SKM-1 (cell line): ENCODE measurements around the gene KCNH4.
A peak's percentile ranks its signal among the peaks of the same experiment; 100 is the strongest.
"Not testable (repeated sequence)": the region's sequence is repeated elsewhere in the genome, so short reads cannot be mapped to it uniquely, and the experiment has no call there.

Experiments used
- DNase-seq: peaks from one replicate; lab custom pipeline; 2025; ENCODE audit not compliant: unreplicated experiment; lab: John Stamatoyannopoulos, UW

The KCNH4 gene

DNA sequence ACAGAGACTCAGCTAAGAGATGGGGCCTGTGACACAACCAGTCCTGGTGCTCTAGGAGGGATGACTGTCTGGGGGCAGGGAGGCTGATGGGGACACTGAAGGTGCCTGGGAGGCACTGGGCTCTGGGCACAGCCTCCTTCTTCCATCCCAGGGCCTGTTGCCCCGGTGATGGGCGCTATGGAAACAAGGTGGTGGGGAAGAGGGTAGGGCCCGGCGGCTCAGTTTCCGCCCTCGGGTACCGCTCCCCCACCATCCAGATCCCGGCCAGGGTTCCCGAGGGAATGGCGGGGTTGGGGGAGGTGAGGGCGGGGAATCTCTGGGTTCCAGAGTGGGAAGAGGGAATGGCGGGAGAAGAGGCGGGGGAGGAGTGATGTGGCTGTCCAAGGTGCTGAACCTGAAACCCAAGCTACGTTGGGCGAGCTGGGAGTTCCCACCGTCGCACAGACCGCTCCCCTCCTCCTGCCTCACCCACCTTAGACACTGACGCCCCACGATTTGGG is 981 bp downstream of the KCNH4 start:
- DNase-seq = no peak

- DNase-seq = no peak
Measured at GRCh38 chr17:42179335-42179734, 1.6 kb downstream of the KCNH4 start.

DNA sequence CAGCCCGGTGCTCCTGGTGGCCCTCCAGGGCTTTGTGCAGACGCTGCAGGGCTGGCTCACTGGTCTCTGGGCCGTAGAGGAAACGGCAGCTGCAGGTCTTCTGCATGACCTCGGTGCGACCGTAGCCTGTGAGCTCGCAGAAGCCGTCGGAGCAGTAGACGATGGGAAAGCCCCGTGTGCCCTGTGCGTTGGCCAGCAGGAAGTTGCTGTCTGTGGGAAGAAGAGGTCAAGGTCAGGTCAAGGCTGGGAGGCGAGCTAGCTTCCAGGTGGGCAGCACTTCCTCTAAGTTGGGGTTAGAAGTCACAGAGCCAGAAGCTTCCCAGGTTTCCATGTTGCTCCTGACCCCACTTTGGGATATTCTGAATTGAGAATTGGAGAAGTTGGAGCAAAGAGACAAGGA is 2.1 kb downstream of the KCNH4 start:
- DNase-seq = no peak

DNA sequence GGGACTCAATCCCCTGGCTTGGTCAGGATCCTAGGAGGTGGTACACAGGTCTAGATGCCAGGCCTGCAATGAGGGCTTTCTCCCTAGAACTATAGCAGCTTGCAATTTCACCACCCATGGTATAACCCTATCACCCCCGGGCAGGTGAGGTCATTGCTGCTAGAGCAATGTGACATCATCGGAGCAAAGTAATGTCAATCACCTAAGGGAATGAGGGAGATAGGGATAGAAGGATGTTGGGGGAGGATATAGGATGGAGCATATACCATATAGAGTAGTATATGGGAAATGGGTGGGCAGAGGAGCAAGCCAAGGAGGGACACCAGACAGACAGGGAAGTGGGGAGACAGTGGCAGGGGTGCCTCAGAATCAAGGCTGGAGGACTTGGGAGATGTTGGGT is 3.3 kb downstream of the KCNH4 start:
- DNase-seq = no peak

DNA sequence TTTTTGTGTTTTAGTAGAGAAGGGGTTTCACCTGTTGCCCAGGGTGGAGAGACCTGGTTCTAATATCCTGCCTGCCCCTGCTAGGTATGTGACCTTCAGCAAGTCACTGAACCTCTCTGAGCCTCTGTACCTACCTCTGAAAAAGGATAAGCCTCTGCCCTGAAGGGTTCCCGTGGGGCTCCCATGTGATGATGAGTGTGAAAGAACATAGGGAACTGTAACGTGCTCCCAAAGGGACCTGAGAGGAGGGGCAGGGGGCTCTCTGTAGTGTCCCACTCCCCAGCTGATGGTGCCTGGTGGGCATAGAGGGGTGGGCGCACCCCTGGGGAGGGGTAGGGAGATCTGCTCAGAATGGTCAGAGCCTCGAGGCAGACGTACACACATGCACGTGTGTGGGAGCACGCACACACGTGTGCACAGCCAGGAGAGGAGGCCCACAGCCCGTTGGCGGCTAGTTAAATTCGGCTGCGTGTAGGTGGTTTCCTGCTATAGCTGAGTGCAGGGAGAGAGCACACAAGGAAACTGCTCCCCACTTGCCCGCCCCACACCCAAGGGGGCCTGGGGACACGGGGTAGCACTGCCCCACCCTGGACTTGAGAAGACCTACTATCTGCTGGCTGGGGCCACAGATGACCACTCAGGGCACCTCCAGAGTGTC is 6.7 kb downstream of the KCNH4 start:
- DNase-seq = no peak

- DNase-seq = no peak
Measured at GRCh38 chr17:42171831-42172230, 9.1 kb downstream of the KCNH4 start.

DNA sequence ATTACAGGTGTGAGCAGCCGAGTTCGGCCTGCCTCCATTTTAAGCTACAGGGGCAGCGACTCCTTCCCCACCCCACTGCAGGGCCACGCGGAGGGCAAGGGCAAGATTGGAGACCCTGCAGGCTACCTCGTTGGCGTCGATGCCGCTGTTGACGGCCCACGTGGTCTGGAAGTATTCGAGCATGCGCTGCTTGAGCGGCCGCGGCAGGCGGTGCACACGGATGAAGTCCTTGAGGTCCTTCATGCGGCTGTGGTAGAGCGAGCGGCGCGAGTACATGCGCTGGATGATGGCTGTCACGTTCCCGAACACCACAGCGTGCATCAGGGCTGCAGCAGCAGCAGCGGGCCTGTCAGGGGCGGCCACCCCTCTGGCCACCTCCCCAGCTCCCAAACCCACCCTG is 11.6 kb downstream of the KCNH4 start:
- DNase-seq = no peak

GRCh38 chr17:42167807-42168206 is 13.1 kb downstream of the KCNH4 start:
- DNase-seq = no peak

DNA sequence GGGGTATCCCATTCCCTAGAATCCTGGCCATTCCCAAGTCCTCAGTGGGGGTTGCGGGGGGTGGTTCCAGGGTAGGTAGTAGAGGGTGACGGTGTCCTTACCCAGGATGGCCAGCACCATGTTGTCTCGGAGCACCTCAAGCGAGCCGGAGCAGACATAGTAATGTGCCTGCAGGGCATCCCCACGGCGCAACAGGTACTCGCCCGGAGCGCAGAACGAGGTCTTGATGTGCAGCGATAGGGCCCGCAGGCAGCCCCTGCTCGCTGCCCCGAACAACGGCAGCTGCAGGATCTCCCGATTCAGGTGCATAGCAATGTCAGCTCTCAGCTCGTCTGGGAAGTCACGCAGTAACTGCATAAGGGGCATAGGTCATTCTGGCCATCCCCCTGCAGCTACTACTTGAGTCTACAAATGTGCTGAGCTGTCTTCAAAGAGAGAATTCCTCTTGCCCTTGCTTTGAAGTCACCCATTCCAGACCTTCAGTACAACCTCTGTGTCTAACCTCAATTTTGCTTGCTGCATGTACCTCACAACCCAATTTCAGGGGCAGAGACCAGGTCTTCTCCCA is 14.7 kb downstream of the KCNH4 start:
- DNase-seq = no peak

DNA sequence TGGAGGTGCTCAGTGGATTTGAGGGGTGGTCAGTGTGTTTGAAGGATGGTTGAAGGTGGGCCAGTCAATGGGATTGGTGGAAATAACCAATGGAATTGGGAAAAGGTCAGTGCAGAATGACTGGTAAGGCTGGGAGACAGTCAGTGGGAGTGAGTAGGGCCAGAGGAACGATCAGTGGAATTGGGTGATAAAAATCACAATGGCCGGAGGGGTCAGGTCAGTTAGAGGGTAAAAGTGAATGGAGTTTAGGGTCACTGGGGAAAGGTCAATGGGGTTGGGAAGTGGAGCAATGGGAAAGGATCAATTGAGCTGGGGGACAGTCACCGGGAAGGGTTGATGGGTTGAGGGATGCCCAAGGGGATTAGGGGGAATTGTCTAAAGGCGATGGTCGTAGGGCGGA is 15.2 kb downstream of the KCNH4 start:
- DNase-seq = no peak

- no peak for DNase-seq
Measured at GRCh38 chr17:42163696-42164407, 17.1 kb downstream of the KCNH4 start.

DNA sequence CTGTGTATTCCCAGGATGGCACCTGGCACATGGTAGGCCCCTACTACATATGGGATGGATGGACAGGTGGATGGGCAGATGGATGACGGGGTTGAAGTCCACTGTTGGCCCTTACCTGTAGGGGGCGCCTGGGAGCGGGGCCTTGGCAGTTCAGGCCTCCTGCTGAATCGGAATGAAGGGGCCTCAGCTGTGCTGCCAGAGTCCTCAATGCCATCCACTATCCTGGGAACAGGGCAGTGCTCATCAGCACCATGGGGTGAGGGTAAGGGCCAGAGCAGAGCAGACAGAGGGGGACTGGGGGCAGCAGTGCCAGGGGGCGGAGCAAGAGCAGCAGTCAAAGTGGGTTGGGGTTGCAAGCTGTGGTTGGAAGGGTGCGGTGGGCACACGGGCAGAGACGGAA is 17.8 kb downstream of the KCNH4 start:
- no peak for DNase-seq

- no peak for DNase-seq
Measured at GRCh38 chr17:42160531-42160910, 20.4 kb downstream of the KCNH4 start.

DNA sequence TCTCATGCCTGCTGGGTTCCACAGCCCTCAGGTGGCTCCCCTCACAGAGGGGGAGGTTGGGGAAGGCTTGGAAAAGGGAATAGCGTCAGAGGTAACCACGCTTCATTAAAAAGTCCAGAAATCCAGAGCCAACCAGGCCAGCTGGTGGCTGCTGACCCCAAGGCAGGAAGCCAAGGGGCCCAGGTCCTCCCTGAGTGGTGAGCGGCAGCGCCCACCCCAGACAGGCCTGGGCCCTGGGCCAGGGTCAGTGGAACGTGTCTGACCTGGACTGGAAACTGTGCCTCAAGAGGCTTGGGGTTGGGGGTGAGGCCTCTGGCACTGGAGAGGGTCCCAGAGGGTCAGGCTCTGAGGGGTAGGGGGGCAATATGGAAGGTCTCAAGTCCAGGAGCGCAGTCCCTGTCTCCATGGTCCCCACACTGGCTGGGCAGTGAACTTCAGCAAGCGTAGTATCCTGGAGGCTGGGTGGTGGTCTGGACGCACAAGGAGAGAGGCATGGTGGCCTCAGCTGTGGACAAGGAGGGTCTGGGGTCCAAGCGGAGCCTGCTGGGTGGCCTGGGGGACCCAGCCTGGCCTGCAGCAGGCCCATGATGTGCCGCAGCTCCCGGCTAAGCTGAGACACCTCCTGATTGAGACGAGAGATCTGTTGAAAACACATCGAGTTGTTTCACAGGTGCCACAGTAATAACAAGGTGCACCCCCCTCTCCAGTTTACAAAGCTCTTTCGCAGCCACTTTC is 21.0 kb downstream of the KCNH4 start:
- DNase-seq = no peak

GRCh38 chr17:42155614-42156045 is 25.3 kb downstream of the KCNH4 start:
- DNase-seq = no peak

- DNase-seq = peak; percentile 31
Measured at GRCh38 chr17:42153919-42154742, 26.8 kb downstream of the KCNH4 start.

DNA sequence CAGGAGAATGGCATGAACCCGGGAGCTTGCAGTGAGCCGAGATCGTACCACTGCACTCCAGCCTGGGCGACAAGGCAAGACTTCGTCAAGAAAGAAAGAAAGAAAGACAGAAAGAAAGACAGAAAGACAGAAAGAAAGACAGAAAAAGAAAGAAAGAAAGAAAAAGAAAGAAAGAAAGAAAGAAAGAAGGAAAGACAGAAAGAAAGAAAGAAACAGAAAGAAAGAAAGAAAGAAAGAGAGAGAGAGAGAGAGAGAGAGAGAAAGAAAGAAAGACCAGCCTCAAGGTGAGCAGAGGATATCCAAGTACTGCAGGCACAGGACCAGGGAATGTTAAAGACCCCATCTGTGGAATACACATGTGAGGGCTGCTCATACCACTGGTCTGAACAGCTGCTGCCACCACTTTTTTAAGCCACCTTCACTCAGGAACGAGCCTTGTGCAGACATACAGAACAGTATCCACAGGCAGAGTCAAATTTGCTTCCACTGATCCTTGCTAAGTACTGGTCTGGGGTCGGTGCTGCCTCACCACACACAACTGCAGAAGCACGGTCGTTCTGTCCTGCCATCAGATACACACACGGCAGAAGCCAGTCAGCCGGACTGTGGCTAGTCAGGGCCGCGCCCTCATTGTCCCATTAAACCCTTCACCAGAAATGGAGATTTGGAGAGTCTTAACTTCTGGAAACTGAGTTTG is 33.9 kb downstream of the KCNH4 start:
- no peak for DNase-seq

DNA sequence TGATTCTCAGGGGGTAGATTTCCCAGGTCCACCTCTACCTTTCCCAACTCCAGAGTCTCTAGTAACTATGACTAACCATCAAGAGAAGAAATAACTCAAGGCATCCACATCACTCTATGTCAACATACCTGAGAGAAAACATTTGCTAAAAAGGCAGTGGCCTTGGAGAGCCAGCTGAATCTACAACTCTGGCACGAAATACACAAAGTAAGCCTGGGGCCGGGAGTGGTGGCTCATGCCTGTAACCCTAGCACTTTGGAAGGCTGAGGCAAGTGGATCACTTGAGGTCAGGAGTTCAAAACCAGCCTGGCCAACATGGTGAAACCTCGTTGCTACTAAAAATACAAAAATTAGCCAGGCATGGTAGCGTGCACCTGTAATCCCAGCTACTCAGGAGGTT is 37.8 kb downstream of the KCNH4 start:
- not testable (repeated sequence) for DNase-seq

- no peak for DNase-seq
Measured at GRCh38 chr17:42142371-42142896, 38.5 kb downstream of the KCNH4 start.

- no peak for DNase-seq
Measured at GRCh38 chr17:42141382-42141781, 39.6 kb downstream of the KCNH4 start.
